Measurements from ENCODE around the gene ADH1B.

The ADH1B gene

GRCh38 chr4:99290848-99291786 is 30.1 kb downstream of the ADH1B start, which contains the start of gene ADH1A (continued):
- TF ChIP-seq ZBTB49 (tag by site-specific recombination; IDR thresholded peaks at IDR 0.05; ENCODE audit: low read depth) (no peak), ZFP69B (tag by site-specific recombination; IDR thresholded peaks at IDR 0.05) (no peak)

GRCh38 chr4:99285387-99285786 is 35.8 kb downstream of the ADH1B start:
- CTCF ChIA-PET: no interaction called here
- Histone ChIP-seq H3K27ac (ENCODE audit: extremely low read depth, low read depth, low read length) (no peak overlapping the region), H3K4me3 (ENCODE audit: low read depth, low read length) (no peak overlapping the region), H3K36me3 (ENCODE audit: control insufficient read depth in 2 of 2, insufficient read depth in 1 of 2, low read length in 2 of 2) (no peaks in the 10 kb centered on the region), H3K9me3 (ENCODE audit: control insufficient read depth, insufficient read depth, low read depth, low read length) (no peaks in the 10 kb centered on the region), H3K4me1 (ENCODE audit: control insufficient read depth, insufficient read depth, low read length) (no peaks in the 10 kb centered on the region)
- POLR2A ChIA-PET: no interaction called here
- TF ChIP-seq ZNF354C (tag by site-specific recombination; IDR thresholded peaks at IDR 0.05; ENCODE audit: borderline replicate concordance, low read depth) (no peak), ZNF560 (tag by site-specific recombination; IDR thresholded peaks at IDR 0.05; ENCODE audit: borderline replicate concordance) (no peak), ZNF221 (tag by site-specific recombination; IDR thresholded peaks at IDR 0.05; ENCODE audit: borderline replicate concordance) (no peak), CTCF (tag by site-specific recombination; IDR thresholded peaks at IDR 0.05) (no peak), BCL11A (tag by site-specific recombination; IDR thresholded peaks at IDR 0.05; ENCODE audit: low read depth) (no peak), MEIS1 (CRISPR knock-in tag; IDR thresholded peaks at IDR 0.05; ENCODE audit: borderline replicate concordance) (no peak), ZNF629 (tag by site-specific recombination; IDR thresholded peaks at IDR 0.05) (no peak), SCRT1 (tag by site-specific recombination; IDR thresholded peaks at IDR 0.05; ENCODE audit: borderline replicate concordance) (no peak), ZNF202 (tag by site-specific recombination; IDR thresholded peaks at IDR 0.05; ENCODE audit: borderline replicate concordance) (no peak)

DNA sequence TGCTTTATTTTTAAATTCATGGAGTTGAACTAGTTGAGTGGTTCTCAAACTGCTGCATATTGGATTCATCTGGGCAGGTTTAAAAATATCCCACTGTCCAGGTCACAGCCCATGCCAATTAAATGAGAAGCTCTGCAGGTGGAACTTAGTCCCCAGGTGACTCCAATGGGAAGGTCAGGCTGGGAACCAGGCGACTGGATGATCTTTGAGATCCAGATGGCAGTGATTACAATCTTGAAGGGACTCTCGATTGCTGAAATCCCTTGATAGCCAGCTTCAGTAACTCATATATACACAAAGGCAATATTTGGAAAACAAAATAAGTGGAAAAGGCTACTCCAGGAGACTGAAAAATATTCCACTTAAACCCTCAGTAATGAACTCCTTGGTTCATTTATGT is 38.5 kb downstream of the ADH1B start:
- no peak overlapping the region for H3K27ac ChIP-seq (ENCODE audit: extremely low read depth, low read depth, low read length)
- H3K4me3 ChIP-seq (ENCODE audit: low read depth, low read length): no peak overlapping the region
- no peaks in the 10 kb centered on the region for H3K36me3 ChIP-seq (ENCODE audit: control insufficient read depth in 2 of 2, insufficient read depth in 1 of 2, low read length in 2 of 2)
- ChIA-PET CTCF (no interaction called here), POLR2A (no interaction called here)
- H3K9me3 ChIP-seq (ENCODE audit: control insufficient read depth, insufficient read depth, low read depth, low read length): no peaks in the 10 kb centered on the region
- no peaks in the 10 kb centered on the region for H3K4me1 ChIP-seq (ENCODE audit: control insufficient read depth, insufficient read depth, low read length)
- no peak for TF ChIP-seq KLF8 (tag by site-specific recombination; IDR thresholded peaks at IDR 0.05)

- POLR2A ChIA-PET: no interaction called here
- TF ChIP-seq ZNF600 (tag by site-specific recombination; IDR thresholded peaks at IDR 0.05): no peak
- TF ChIP-seq SCRT2 (tag by site-specific recombination; IDR thresholded peaks at IDR 0.05): no peak
- TF ChIP-seq ZNF133 (tag by site-specific recombination; IDR thresholded peaks at IDR 0.05): no peak
- TF ChIP-seq ZNF354C (tag by site-specific recombination; IDR thresholded peaks at IDR 0.05; ENCODE audit: borderline replicate concordance, low read depth): no peak
- TF ChIP-seq KLF17 (tag by site-specific recombination; IDR thresholded peaks at IDR 0.05): no peak
- TF ChIP-seq, protein P1, sequence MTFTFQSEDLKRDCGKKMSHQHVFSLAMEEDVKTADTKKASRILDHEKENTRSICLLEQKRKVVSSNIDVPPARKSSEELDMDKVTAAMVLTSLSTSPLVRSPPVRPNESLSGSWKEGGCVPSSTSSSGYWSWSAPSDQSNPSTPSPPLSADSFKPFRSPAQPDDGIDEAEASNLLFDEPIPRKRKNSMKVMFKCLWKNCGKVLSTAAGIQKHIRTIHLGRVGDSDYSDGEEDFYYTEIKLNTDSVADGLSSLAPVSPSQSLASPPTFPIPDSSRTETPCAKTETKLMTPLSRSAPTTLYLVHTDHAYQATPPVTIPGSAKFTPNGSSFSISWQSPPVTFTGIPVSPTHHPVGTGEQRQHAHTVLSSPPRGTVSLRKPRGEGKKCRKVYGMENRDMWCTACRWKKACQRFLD (tag by site-specific recombination; IDR thresholded peaks at IDR 0.05): no peak
- no peak for TF ChIP-seq ZNF785 (tag by site-specific recombination; IDR thresholded peaks at IDR 0.05)
- TF ChIP-seq ZNF157 (tag by site-specific recombination; IDR thresholded peaks at IDR 0.05): no peak
- TF ChIP-seq, protein P2, sequence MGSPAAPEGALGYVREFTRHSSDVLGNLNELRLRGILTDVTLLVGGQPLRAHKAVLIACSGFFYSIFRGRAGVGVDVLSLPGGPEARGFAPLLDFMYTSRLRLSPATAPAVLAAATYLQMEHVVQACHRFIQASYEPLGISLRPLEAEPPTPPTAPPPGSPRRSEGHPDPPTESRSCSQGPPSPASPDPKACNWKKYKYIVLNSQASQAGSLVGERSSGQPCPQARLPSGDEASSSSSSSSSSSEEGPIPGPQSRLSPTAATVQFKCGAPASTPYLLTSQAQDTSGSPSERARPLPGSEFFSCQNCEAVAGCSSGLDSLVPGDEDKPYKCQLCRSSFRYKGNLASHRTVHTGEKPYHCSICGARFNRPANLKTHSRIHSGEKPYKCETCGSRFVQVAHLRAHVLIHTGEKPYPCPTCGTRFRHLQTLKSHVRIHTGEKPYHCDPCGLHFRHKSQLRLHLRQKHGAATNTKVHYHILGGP (tag by site-specific recombination; IDR thresholded peaks at IDR 0.05): no peak
- no peak for TF ChIP-seq ZNF768 (tag by site-specific recombination; IDR thresholded peaks at IDR 0.05)
- no peak for TF ChIP-seq KLF9 (tag by site-specific recombination; IDR thresholded peaks at IDR 0.05; ENCODE audit: low read depth)
Observed at GRCh38 chr4:99281261-99281660, 39.9 kb downstream of the ADH1B start.

More at GRCh38 chr4:99281261-99281660, 39.9 kb downstream of the ADH1B start:
- Histone ChIP-seq H3K36me3 (ENCODE audit: control insufficient read depth in 2 of 2, insufficient read depth in 1 of 2, low read length in 2 of 2) (no peaks in the 10 kb centered on the region), H3K27ac (ENCODE audit: extremely low read depth, low read depth, low read length) (no peak overlapping the region), H3K4me3 (ENCODE audit: low read depth, low read length) (no peak overlapping the region), H3K4me1 (ENCODE audit: control insufficient read depth, insufficient read depth, low read length) (no peaks in the 10 kb centered on the region), H3K9me3 (ENCODE audit: control insufficient read depth, insufficient read depth, low read depth, low read length) (no peaks in the 10 kb centered on the region)
- CTCF ChIA-PET: no interaction called here
